SK-N-SH treated with all-trans-retinoic acid at 6 μM for 48 hours (cell line): ENCODE data around the gene PAPPA.

ENCODE experiments used
- ATAC-seq: fragments of 200-7000 bp; cut with Tn5 transposase; 3 replicates; pipeline ENCODE4 v1.9.1; 2020; ENCODE audit warnings: mild to moderate bottlenecking, moderate library complexity
- ARNTL ChIP-seq: fragments of 450-650 bp; formaldehyde crosslinking; IDR thresholded peaks from 2 replicates; pipeline ENCODE4 v1.5.0; 2020; ENCODE audit warnings: low read depth, mild to moderate bottlenecking, moderate library complexity, borderline replicate concordance
- CREB5 ChIP-seq: fragments of 250-450 bp; sonication (Bioruptor Pico); IDR thresholded peaks from 2 replicates; pipeline ENCODE4 v1.5.1; 2020; ENCODE audit warnings: low read depth, mild to moderate bottlenecking, moderate library complexity
- CSDC2 ChIP-seq: fragments of 250-450 bp; sonication (Bioruptor Pico); IDR thresholded peaks from 2 replicates; pipeline ENCODE4 v1.5.0; 2020; ENCODE audit warnings: mild to moderate bottlenecking, moderate library complexity
- ESRRG ChIP-seq: fragments of 250-450 bp; sonication (Bioruptor Pico); IDR thresholded peaks from 2 replicates; pipeline ENCODE4 v1.6.1; 2021; ENCODE audit warnings: mild to moderate bottlenecking
- GLIS3 ChIP-seq: fragments of 250-450 bp; sonication (Bioruptor Pico); IDR thresholded peaks from 2 replicates; pipeline ENCODE4 v1.5.0; 2020; ENCODE audit warnings: mild to moderate bottlenecking, moderate library complexity
- ISL1 ChIP-seq: fragments of 250-450 bp; sonication (Bioruptor Pico); IDR thresholded peaks from 2 replicates; pipeline ENCODE4 v2.1.2; 2022; ENCODE audit warnings: mild to moderate bottlenecking, moderate library complexity
- OSR1 ChIP-seq: fragments of 250-450 bp; sonication (Bioruptor Pico); IDR thresholded peaks from 2 replicates; pipeline ENCODE4 v1.8.0; 2022; ENCODE audit warnings: moderate library complexity, mild to moderate bottlenecking, inconsistent platforms
- PATZ1 ChIP-seq: fragments of 250-450 bp; sonication (Bioruptor Pico); IDR thresholded peaks from 2 replicates; pipeline ENCODE4 v1.8.0; 2020; ENCODE audit warnings: mild to moderate bottlenecking, moderate library complexity, borderline replicate concordance
- POU6F1 ChIP-seq: fragments of 250-450 bp; sonication (Bioruptor Pico); IDR thresholded peaks from 2 replicates; pipeline ENCODE4 v1.8.0; 2021; ENCODE audit warnings: low read depth, mild to moderate bottlenecking, moderate library complexity, borderline replicate concordance
- PPARA ChIP-seq: fragments of 250-450 bp; sonication (Bioruptor Pico); IDR thresholded peaks from 2 replicates; pipeline ENCODE4 v1.5.0; 2020; ENCODE audit warnings: mild to moderate bottlenecking, borderline replicate concordance
- RARB ChIP-seq: fragments of 250-450 bp; sonication (Bioruptor Pico); IDR thresholded peaks from 2 replicates; pipeline ENCODE4 v1.8.0; 2021; ENCODE audit warnings: mild to moderate bottlenecking, moderate library complexity
- SNAI2 ChIP-seq: fragments of 250-450 bp; sonication (Bioruptor Pico); IDR thresholded peaks from 2 replicates; pipeline ENCODE4 v1.5.0; 2020; ENCODE audit warnings: mild to moderate bottlenecking, moderate library complexity
- TCF4 ChIP-seq: fragments of 250-450 bp; sonication (Bioruptor Pico); IDR thresholded peaks from 2 replicates; pipeline ENCODE4 v1.8.0; 2021; ENCODE audit warnings: mild to moderate bottlenecking, moderate library complexity, borderline replicate concordance
- TOX ChIP-seq: fragments of 250-450 bp; sonication (Bioruptor Pico); IDR thresholded peaks from 2 replicates; pipeline ENCODE4 v1.8.0; 2021; ENCODE audit warnings: mild to moderate bottlenecking, moderate library complexity, borderline replicate concordance
- TSHZ2 ChIP-seq: fragments of 250-450 bp; sonication (Bioruptor Pico); IDR thresholded peaks from 2 replicates; pipeline ENCODE4 v1.5.0; 2020; ENCODE audit warnings: mild to moderate bottlenecking, moderate library complexity
- ZC3H10 ChIP-seq: fragments of 250-450 bp; sonication (Bioruptor Pico); IDR thresholded peaks from 2 replicates; pipeline ENCODE4 v1.5.1; 2021; ENCODE audit warnings: mild to moderate bottlenecking, moderate library complexity
- ZFP30 ChIP-seq: fragments of 450-650 bp; formaldehyde crosslinking; IDR thresholded peaks from 2 replicates; pipeline ENCODE4 v1.5.0; 2022; ENCODE audit warnings: mild to moderate bottlenecking, moderate library complexity
- ZNF70 ChIP-seq: fragments of 450-650 bp; formaldehyde crosslinking; IDR thresholded peaks from 2 replicates; pipeline ENCODE4 v1.5.0; 2020; ENCODE audit warnings: mild to moderate bottlenecking, moderate library complexity

The PAPPA gene

GRCh38 chr9:116280529-116280928 lies 126.9 kb downstream of the PAPPA start (continued):
- TF ChIP-seq POU6F1 (CRISPR knock-in tag), result no peak
- no peak for TF ChIP-seq ZFP30 (CRISPR knock-in tag)
- TF ChIP-seq ZC3H10 (CRISPR knock-in tag), result no peak

DNA sequence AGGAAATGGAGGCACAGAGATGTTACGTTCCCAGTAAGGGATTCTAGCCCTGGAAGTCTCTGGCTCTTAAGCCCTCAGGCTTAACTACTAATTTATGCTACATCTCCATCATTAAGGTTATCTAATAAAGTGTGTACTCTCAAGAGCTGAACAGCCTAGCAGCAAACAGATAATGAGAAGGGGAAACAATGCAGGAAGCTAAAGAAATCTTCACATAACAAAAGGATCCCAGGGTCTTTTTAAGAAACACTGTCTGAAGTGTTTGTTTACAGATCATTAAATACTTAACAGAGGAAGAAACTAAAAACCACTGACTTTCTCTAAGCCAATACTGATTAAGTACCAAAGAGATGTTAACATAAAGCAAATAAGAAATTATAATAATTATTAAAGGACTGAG lies 129.0 kb downstream of the PAPPA start:
- TF ChIP-seq ZNF70 (CRISPR knock-in tag) (no peak), ESRRG (no peak), CSDC2 (CRISPR knock-in tag) (no peak), ZC3H10 (CRISPR knock-in tag) (no peak), PPARA (CRISPR knock-in tag) (no peak), SNAI2 (CRISPR knock-in tag) (no peak)
- ATAC-seq, result no peak

DNA sequence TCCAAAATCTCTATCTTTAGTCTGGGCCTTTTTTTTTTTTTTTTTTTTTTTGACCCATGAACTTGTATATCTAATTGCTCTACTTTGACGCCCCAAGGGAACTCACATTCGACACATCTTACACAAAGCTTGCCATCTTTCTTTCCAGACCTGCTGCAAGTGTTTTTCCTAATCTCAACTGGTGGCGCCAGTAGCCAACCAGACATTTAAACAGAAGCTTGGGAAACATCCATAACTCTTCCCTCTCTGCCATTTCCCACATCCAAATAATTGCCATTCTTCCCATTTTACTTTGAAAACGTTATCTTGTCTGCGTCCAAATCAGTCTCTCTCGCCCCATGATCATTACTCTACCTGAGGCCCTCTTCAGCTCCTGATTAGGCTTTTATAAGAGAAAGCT lies 130.9 kb downstream of the PAPPA start:
- no peak for TF ChIP-seq OSR1 (CRISPR knock-in tag)
- TF ChIP-seq RARB, result no peak
- TF ChIP-seq ESRRG, result no peak
- TF ChIP-seq ZC3H10 (CRISPR knock-in tag), result no peak
- no peak for TF ChIP-seq TSHZ2
- TF ChIP-seq ARNTL (CRISPR knock-in tag), result no peak
- no peak for TF ChIP-seq TCF4
- no peak for TF ChIP-seq TOX (CRISPR knock-in tag)
- no peak for ATAC-seq

DNA sequence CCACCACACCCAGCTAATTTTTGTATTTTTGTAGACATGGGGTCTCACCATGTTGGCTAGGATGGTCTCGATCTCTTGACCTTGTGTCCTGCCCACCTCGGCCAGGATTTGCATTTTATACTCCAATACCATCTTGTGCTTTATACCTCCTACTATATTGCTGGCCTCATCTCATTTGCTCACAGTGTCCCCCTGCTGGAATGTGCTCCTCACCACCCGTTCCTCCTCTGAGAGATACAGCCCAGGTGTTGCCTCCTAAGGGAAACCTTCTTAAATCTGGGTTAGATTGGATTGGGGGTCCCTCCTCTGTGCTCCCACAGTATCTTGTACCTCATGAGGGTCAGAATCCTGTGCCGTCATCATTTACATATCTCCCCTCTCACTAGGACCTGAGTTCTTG lies 131.7 kb downstream of the PAPPA start:
- no peak for TF ChIP-seq ZFP30 (CRISPR knock-in tag)
- TF ChIP-seq OSR1 (CRISPR knock-in tag), result no peak
- TF ChIP-seq GLIS3 (CRISPR knock-in tag), result no peak
- TF ChIP-seq RARB, result no peak
- TF ChIP-seq ARNTL (CRISPR knock-in tag), result no peak
- TF ChIP-seq PPARA (CRISPR knock-in tag), result no peak
- TF ChIP-seq ISL1 (CRISPR knock-in tag), result no peak
- TF ChIP-seq SNAI2 (CRISPR knock-in tag), result no peak
- no peak for TF ChIP-seq TOX (CRISPR knock-in tag)
- no peak for TF ChIP-seq TSHZ2
- TF ChIP-seq CREB5, result no peak
- TF ChIP-seq ESRRG, result no peak
- no peak for TF ChIP-seq PATZ1 (CRISPR knock-in tag)
- ATAC-seq, result no peak
